HG02798 (cell line): Measurements from ENCODE around the gene AKT1.
"Not testable (repeated sequence)": the region's sequence is repeated elsewhere in the genome, so short reads cannot be mapped to it uniquely, and the experiment has no call there.

Experiments
- ATAC-seq: cut with Tn5 transposase; IDR thresholded peaks from one replicate; pipeline ENCODE4 v1.9.1; 2021; ENCODE audit warnings: mild to moderate bottlenecking; ENCODE audit not compliant: unreplicated experiment, poor library complexity

Gene AKT1

DNA sequence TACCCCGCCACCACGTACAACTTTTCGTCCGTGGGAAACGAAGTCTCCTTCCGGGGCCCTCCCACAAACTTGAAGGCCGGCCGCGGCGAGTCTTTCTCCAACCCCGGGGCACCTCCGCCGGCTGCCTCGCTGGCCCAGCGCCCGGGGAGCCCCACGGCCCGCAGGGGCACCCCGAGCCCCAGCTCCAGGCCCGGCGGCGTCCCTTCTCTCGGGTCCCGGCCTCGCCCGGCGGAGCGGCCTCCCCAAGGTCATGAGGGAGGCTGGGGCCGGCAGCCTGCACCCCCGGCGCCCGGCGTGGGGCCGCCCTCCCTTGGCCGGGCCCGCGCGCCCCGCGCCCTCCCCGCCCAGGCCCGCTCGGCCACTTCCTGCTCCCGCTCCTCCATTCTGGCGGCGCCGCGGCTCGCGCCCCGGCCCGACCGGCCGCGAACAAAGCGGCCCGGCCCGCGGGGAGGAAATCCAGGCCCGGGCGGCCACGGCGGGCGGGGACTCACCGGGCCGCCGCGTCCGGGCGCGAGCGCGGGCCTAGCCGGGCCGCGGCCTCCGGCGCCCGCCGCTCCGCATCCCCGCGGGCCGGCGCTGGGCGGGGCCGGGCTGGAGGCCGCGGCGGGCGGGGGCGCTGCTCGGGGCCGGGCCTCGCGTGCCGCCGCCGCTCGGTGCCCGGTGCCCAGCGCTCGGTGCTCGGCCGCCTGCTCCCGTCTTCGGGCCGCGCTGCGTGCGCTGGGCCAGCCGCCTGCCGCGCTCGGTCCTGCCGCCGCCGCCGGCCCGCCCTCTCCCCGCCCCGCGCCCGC lies at the start of gene AKT1:
TSS of gene AKT1 (minus strand) at position 756 of the 788 bp plus-strand sequence. CDS start 3,105 bp downstream, outside the sequence.
- ATAC-seq = peak; percentile 42

DNA sequence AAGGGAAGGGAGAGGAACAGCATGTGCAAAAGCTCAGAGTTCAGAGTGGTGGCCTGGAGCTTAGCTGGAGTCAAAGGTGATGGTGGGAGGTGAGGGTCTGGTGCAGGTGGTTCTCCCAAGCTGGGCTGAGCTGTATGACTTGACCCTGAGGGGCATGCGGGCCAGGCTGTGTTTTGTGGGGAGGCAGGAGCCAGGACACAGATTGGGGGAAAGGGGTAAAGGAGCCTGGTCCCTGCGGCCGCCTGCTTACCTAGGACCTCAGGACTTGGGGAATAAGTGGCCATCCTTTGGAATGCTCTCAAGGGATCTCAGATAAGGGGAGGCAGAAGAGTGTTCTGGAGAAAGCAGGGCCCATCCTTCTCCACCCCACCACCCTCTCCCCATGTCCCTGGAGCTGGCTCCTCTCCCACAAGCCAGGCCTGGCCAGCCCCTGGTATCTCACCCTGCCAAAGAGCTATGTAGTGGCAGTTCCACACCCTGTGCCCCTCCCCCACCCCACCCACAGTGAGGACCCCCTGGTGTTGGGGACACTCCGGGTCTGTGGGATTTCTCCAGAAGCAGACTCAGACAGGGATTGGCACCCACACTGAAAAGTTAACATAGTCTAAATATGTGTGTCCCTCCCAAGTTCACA lies 49.6 kb upstream of the AKT1 start:
- ATAC-seq = no peak

DNA sequence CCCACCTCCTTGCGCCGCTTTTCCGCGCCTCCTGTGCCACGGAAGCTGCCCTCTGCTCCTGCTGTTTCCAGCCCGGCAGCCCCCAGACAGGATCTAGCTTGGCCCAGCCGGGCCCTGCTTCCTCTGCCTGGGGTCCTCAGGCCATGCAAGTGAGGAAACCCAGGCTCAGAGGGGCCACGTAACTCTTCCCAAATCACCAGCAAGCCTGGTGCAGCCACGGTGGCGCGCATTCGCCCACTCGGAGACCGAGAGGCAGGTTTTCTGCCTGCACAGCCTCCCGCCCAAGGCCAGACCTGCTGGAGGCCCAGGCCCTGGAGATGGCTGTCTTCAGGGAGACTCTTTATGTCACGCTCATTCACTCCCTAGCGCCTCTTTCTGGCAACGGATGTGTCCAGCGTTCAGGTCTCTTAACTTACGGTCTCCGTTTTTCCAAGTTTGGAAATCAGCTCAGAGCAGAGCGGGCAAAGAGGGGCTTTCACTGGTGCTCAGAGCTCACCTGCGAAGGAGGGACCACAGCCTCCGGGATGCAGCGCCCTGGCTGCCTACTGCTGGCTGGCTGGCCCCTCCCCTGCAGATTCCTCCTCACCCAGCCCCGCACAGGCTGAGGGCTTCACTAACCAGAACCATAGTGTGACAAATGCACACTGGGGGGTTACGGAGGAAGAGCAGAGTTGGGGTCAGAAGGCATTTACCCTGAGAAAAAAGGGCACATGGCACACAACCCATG lies 48.9 kb upstream of the AKT1 start:
- no peak for ATAC-seq

DNA sequence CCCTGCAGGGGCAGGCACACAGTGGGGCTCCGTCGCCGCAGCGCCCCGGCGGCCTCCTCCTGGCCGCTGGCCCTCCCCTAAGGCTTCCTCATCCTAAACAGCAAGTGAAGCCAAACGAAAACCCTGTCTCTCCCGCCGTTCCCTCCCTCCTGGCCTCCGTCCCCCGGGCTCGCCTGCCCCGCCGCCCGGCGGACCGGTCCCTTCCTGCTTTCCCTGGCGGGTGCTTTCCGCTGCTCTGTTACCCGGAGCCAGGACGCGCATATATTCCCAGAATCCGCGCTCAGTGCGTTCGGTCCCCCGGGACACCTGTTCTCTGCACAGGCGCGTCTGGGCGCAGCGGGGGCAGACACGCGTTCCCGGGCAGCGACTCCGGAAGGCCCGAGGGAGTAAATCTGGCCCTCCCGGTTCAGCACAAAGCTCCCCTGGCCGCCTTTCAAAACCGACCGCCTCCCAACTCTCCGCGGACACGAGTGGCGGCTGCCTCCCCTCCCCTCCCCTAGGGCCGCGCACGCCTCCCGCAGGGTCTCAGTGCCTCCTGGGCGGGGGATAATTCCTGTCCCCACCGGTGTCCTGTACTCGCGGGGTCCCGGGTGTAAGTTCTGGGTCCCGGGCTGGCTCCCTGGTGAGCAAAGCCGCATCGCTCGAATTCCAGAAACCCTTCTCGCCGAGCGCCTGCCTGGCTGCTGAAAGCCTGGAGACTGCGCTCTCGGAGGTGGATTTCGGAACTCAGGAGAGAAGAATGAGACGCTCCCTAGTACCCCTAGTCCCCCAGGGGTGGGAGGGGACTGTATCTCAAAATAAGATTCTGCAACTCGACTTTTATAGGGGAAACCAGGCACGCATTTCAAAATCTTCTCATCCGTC lies 48.1 kb upstream of the AKT1 start:
- ATAC-seq = no peak

DNA sequence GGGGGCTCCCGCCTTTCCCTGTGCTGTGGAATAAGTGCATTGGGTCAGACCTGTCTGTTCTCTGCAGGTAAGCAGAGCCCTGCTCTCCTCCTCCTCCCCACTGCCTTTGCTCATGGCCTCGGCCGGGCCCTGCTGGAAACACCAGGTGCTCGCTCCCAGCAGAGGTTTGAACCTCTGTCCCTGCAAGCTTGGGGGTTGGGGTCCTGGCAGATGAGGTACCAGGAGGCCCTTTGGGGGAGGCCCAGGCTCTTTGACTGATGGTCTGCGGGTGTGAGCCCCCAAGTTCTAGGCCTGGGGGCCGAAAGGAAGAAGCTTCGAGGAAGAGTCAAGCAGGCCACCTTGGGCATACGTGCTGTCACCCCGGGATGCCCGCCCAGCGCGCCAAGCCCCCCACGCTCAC lies 47.5 kb upstream of the AKT1 start:
- no peak for ATAC-seq

DNA sequence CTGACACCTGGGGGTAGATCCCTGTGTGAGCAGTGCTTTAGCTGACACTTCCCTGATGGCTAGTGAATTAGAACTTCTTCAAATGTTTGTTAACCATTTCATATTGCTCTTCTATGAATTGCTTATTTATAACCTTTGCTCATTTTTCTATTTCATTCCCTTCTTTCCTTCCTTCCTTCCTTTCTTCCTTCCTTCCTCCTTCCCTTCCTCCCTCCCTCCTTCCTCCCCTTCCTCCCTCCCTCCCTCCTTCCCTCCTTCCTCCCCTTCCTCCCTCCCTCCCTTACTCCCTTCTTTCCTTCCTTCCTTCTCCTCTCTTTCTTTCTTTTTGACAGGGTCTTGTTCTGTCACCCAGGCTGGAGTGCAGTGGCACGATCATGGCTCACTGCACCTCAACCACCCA lies 46.2 kb upstream of the AKT1 start:
- ATAC-seq = no peak

DNA sequence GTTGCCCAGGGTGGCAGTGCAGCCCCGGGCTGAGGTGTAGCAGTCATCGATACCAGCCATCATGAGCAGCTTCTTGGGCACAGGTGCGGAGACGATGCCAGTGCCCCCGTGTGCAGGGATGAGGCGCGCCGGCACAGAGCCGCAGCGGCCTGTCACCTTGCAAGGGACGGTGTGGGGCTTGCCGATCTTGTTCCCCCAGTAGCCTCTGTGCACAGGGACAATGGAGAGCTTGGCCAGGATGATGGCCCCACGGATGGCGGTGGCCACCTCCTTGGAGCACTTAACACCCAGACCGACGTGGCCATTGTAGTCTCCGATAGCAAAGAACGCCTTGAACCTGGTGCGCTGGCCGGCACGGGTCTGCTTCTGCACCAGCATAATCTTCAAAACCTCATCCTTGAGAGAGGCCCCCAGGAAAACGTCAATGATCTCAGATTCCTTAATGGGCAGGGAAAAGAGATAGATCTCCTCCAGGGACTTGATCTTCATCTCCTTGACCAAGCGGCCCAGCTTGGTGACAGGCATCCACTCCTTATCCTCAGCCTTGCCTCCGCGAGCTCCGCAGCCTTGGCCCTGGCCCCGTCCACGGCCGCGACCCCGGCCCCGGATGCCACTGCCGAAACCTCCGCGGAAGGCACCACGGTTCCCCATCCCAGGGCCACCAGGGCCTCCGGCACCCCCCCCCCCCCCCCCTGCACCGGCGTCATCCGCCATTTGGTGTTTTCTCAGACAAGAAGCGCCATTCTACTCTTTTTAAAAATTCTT lies 40.8 kb upstream of the AKT1 start:
- ATAC-seq = not testable (repeated sequence)

DNA sequence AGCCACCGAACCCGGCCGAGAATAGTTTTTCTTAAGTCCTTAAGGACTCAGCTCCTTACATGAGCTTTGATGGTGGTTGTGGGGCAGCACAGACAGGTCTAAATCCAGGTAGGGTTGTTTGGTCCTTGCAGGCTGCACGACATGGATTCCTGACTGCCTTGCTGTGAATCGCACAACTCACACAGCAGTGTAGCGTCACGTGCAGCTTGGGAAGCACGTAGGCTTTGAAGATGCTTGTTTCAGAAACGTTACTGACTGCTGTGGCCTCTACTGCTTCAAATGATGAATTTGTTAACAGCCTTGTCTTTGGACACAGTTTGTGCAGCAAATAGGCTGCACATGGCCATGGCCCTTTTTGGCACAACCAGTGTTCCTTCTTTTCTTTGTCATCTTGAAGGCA lies 35.2 kb upstream of the AKT1 start:
- ATAC-seq = no peak

DNA sequence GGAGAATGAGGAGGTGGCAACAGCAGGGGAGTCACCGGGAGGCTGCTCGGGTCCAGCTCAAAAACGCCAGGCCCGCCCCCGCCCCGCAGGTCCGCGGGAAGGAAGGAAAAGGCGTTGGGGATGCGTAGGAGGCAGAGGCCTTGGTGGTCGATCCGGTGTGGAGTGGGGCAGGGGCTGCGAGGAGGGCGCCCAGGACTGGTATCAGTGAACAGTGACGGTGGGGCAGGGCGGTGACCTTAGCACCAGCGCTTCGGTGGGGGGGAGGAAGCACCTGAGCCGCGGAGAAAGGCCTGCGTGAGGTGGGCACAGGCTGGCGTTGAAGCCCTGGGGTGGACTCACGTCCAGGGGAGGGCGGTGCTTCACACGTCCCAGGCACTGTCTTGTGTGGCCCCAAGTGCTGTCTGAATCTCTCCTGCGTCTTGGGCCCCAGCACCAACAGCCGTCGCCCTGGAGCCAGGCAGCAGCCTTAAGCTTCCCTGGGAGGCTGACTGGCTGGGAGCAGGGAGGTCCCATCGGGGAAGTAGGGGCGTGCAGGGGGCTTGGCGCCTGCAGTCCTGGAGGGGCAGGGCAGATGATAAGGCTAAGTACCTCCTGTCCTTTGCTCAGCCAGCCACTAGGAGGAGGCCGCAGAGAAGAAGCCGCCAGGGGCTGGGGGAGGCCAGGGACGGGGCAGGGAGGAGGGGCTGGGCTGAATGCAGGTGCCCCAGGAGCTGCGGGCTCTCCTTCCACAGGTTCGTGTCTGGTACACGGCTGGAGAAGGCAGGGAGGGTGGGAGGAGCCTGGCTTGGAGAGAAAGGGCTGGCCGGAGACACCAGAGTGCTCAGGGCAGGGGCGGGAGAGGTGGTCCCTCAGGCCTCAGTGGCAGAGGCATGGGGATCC lies 31.9 kb upstream of the AKT1 start:
- no peak for ATAC-seq

DNA sequence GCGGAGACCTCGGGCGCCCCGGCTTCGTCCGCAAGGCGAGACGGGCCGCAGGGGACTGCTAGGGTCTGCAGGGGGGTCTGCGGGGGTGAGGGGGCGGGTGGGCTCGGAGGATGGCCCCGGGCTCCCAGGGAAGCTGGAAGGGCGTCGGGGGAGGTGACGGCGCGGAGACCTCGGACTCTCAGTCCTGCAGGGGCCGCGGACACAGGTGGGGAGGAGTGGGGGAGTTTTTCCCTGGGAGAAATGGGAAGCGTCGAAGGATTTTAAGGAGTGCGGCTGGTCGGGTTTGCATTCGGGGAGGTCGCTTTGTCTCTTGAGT lies 31.3 kb upstream of the AKT1 start:
- no peak for ATAC-seq

DNA sequence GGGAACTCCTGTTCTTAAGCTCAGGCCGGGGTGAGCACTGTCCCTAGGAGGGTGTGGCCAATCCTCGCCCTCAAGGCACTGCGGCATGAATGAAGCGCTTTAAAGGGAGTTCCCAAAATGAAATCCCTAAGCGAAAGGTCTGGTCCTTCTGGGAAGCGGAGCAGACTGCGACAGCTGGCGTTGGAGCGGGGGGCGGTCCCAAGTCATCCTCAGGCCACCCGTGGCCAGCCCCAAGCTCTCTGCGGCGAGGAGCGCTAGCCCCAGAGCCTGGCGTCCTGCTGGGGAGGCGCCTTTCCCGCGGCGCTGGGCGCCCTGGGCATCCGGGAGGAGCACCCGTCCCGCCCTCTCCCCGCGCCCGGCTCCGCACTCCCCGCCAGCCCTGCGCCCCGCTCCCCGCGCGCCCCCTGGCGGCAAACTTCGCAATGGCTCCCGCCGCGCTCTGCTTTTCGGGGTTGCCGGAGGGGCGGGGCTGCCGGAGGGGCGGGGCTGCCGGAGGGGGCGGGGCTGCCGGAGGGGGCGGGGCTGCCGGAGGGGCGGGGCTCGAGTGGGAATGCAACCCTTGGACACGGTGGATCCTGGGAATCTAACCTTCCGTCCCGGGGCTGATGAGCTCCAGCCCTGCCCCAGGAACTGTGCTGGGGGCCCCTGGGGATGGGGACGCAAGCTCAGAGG lies 30.8 kb upstream of the AKT1 start:
- ATAC-seq = peak; percentile 79

DNA sequence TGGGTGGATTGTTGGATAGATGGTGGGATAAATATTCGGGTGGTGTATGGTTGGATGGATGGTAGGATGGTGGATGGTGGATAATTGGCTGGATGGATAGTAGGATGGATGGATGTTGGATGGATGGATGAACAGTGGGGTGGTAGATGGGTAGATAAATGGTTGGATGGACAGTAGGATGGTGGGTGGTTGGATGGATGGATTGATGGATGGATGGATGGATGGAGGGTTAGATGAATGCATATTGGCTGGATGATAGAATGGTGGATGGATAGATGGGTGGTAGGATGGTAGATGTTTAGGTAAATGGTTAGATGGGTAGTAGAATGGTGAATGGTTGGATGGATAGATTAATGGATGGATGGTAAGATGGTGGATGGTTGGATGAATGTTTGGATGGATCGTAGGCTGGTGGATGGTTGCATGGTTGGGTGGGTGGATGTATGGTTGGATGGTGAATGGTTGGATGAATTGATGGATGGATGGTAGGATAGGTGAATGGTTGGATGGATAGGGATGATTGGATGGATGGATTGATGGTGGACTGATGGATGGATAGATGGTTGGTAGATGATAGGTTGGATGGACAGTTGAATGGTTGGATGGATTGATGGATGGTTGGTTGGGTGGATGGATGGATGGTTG lies 28.9 kb upstream of the AKT1 start:
- no peak for ATAC-seq

DNA sequence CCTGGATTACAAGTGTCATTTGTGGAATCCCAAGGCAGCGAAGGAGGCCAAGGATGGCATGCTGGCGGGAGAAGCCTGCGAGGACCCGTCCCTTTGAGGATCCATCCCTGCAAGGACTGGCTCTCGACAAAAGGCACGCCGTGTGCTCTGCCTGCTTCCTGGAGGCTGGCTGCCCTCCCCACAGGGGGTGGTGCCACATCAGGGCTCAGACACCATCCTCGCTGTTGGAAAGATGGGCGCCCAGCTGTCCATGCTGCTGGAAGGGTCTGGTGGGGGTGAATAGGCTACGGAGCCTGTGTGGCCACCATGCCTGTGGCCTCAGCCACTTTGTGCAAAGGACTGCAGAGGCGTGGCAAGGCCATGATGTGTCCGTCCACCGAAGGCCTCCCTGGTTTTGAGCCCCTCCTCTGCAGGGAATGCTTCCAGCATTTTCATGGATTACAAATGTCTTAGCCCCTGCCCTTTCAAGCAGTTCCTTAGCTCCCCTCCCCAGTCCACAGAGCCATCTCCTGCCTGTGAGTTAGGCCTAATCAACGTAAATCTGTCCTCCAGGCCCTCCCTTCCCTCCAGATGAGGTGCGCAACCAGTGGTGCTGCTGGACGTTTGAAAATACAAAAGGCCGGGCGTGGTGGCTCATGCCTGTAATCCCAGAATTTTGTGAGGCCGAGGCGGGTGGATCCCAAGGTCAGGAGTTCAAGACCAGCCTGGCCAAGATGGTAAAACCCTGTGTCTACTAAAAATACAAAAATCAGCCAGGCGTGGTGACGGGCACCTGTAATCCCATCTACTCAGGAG lies 27.5 kb upstream of the AKT1 start:
- ATAC-seq = no peak

DNA sequence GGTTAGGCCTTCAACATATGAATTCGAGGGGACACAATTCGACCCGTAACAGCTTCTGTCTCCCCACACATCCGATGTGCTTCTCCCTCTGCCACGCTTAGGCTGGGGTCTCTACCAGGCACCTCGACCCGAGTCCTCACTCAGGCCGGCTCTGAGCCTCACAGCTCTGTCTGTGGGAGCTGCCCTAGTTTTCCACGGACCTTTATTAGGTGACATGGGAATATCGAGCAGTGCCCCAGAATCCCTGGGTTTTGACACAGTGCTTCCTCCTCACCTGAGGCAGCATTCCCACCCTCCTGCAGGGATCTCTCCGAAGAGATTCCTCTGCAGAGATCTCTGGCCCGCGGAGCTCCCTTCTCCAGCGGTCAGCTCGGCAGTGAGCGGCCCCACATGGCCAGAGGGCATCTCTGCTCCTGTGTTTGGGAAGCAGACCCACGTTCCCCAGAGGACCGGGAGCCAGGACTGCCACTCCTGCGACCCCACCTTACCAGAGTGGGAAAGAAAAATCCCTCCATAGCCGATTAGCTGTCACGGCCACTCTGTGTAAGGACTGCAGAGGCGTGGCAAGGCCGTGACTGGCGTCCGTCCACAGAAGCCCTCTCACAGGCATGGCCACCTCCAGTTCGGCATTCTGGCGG lies 26.5 kb upstream of the AKT1 start:
- ATAC-seq = no peak

DNA sequence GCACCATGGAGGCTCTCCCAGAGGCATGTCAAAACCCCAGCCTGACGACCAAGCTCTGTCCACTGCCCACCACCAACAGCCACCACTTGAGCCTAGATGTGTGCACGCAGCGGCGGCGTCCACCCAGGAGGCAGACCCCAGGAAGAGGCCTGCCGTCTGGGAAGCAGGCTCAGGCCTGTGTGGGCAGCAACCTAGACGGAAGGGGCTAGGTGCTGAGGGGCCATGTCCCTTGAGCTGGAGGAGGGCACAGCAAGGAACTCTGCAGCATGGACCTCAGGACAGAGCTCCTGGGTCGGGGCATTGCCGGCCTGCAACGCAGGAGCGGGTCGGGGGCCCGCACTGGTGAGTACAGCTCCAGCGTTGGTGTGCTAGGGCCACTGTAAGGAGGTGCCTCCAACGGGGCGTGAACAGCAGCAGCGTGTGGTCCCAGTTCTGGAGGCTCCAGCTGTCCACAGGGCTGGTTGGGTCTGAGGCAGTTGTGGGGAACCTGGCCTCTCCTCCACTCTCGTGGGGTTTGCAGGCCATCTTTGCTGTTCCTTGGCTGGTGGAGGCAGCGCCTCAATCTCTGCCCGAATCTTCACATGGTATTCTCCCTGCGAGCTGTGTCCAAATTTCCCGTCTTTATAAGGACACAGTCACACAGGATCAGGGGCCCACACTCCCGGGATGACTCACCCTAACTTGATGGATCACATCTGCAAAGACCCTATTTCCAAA lies 25.8 kb upstream of the AKT1 start:
- no peak for ATAC-seq

DNA sequence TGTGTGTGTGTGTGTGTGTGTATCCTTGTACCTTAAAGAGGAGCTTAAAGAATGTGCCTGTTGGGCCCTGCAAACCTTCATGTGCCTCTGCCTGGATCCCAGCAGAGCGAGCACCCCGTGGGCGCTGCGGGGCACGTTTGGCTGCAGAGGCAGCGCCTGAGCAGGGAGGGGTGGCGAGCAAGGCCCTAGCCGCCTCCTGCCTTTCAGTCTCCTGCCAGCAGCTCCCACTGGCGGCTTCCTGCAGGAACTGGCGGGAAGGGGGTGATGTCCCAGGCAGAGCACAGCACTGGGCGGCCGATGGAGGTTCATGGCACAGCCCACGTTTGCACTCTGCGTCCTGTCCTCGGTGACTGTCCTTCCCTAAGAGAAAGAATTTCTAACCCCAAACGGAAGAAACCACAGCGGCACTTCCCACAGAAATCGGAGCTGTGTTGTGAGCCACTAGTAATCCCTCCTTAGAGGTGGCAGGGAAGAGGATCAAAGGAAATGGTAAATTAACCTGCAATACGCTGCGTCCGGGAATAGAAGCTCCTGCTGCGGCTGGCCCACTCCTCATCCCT lies 25.2 kb upstream of the AKT1 start:
- ATAC-seq = no peak
